T-helper 2 cell (primary cell): ENCODE measurements around the gene BRD8.

ENCODE experiments used
- DNase-seq, 5 experiments: peaks; one replicate each; pipeline versions ENCODE4 v3.0.0 to v3.0.0-alpha.2; 2012 to 2022

The BRD8 gene

GRCh38 chr5:138096997-138097828 lies 81.2 kb downstream of the BRD8 start:
- DNase-seq, result peak in 1 of 5 experiments; percentile 24

GRCh38 chr5:138096363-138096762 lies 82.1 kb downstream of the BRD8 start:
- DNase-seq, result peak in 1 of 5 experiments; percentile 31

- DNase-seq, result no peak
Measured at GRCh38 chr5:138095100-138095907, 83.1 kb downstream of the BRD8 start.

- DNase-seq, result peak in 1 of 5 experiments; percentile 8
Measured at GRCh38 chr5:138093036-138093435, 85.4 kb downstream of the BRD8 start.

GRCh38 chr5:138092301-138092700 lies 86.1 kb downstream of the BRD8 start:
- DNase-seq, result no peak

- DNase-seq, result no peak
Measured at GRCh38 chr5:138091685-138092084, 86.7 kb downstream of the BRD8 start.
